ENCODE measurements around the gene SLC25A26.
A peak's percentile ranks its signal among the peaks of the same experiment; 100 is the strongest.

The SLC25A26 gene

DNA sequence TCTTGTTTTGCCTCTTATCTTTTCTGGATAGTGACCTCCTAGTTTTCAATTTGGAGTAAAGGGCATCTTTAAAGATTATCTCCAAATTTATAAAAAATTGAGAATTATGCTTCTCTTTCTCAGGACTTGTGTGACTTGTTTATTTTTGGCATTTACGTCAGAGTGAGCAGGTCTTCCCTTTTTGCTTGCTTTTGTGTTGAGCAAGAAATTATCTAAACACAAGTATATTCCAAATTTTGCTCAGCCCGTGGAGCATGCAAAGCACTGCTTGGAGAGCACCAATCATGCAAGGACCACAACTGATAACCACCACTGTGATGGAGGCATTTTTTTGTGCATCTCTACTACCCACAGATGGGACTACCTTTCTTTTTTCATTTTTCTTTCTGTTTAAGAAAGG is 7.1 kb downstream of the SLC25A26 start:
- DNase-seq, result no peak

DNA sequence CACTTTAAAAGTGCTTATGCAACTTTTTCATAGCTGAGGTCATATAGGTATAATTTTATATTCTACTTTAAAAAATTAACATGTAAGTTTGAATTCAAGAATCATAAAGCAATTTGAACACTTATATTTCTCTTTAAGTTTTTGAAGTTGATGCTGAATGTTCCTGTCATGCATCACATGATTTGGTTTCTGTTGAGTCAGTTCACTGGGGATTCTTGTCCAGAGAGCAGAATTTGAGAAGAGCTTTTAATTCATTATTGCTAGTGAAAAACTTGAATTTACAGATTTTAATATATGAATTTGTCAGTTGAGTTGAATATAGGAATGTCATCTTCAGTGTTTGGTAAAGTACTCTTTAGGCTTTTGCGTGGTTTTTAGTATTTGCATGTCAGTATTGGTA is 7.9 kb downstream of the SLC25A26 start:
- no peak for DNase-seq

DNA sequence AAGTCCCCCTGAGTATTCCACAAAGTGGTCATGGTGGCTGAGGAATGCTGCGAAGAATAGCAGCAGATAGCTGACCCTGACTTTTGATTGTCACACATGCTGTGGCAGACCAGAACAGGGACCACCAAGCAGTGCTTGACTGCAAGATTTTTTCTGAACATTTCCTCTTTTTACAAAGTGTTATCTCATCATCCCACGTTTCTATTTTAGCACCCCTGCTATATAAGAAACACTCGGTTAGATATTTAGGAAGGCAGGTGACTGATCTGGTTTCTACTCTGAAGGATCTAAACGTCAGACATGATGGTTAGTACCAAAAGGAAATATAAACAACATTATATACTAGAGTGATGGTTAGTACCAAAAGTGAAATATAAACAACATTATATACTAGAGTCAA is 9.1 kb downstream of the SLC25A26 start:
- no peak for DNase-seq

DNA sequence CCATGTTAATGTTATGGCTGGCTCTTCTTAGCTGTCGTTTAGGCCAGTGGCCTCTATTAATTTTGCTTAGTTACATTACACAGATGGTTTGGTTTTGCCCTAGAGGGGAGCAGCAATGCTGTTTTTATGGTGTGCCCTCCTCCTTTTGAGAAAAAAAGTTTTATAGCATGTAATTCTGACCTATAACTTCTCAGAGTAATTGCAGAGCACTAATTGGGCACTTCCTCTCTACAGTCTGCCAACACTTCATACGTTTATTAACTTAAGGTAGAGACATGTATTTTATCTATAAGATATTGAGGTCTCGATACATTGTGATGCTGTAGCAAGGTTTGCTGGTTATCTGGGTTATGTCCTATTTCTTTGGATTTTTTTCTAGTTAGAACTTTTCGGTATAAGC is 12.2 kb downstream of the SLC25A26 start:
- no peak for DNase-seq

DNA sequence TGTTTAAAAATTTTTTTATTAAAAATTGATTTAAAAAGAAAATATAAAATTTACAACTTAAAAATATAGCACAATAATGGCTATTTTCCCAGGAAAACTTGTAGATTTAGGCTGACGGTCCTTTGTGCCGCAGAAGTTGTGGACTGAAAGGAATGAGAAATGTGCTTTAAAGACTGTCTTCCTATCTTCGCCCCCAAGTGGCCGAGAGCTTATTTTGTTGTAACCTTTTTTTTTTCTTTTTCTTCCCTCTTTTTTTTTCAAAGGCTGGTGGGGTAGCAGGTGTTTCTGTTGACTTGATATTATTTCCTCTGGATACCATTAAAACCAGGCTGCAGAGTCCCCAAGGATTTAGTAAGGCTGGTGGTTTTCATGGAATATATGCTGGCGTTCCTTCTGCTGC is 15.5 kb downstream of the SLC25A26 start:
- no peak for DNase-seq

DNA sequence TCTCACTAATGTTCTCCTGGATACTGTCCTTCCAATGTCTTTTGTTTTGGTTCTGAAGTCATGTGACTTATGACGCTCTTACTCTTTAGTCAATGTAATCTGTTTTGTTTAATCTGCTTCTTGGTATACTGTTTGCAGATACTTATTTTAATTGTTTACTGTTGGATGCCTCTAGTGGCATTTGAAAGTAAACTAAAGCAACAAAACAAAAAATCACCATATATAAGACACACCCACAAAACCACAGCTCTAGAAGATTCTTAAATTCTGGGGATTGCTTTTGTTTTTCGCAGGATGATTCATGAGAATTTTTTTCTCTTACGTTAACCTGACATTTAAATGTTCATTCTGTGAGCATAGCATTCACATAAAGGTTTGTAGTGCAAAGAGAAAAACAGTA is 16.8 kb downstream of the SLC25A26 start:
- no peak for DNase-seq

DNA sequence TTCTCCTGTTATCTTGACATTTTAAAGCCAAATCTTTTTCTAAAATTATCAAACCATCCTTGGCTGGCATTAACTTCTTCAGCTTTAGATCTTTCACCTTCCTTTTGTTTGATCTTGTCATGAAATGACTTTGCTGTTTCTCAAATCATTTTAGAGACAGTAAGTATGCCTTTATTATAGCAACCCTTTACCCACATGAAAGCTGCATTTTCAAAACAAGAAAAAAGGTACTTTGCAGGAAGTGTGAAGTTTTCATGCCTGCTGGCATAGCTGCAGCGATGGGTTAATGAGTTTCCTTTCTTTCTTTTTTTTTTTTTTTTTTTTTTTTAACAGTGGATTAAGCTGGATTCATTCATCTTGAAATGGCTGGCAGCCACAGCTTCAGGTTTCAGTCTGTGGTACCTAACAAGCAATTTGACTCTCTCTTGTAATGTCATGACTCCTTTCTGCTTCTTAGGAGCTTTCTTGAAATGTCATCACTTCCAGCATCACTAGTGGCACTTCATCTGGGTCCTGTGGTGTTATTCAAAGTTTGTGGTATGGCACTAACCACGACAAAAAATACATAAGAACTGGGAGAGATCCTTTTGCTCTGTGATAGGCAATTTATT is 18.8 kb downstream of the SLC25A26 start:
- DNase-seq, result peak; percentile 10 to 13

DNA sequence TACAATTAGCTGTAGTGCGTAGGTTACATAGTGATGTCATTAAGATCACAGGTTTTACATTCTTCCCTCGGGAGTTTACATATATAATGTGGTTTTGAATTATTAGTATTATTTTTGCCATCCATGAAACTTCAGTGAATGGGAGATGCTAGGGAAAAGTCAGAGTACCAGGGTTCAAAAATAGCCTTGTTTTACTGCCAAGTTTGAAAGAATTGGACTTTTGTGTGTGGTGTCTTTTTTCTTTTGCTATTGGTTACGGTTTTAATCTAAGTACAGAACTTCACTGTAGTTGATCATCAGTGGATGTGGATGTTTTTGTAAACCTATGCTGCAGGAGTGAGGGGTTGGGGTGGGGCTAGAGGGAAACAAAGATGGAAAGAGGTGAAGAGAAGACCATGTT is 20.7 kb downstream of the SLC25A26 start:
- DNase-seq, result no peak

DNA sequence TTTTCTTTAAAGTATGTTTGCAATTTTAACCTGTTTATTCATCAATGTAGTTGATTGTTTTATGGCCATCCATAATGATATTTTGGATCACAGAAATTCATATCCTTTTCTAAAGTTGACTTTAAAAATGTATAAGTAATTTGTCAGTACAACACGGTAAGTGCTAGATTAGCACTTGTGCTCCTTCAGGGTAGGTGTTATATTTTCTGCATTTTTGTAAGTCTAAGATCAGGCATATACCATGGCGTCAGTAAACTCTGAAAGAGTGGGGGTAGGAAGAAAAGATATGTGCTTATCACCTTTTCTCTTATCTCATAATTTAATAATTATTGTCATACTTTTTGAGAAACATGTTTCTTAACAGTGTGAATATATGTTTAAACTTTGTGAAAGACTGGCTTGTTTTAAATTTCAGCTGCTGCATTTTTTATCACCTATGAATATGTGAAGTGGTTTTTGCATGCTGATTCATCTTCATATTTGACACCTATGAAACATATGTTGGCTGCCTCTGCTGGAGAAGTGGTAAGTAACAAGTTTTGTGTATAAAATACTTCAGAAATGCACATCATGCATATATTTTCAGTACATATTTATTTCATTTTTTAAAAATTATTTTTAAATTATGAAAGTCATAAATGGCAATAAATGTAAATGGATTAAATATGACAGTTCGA is 22.1 kb downstream of the SLC25A26 start:
- DNase-seq, result no peak

DNA sequence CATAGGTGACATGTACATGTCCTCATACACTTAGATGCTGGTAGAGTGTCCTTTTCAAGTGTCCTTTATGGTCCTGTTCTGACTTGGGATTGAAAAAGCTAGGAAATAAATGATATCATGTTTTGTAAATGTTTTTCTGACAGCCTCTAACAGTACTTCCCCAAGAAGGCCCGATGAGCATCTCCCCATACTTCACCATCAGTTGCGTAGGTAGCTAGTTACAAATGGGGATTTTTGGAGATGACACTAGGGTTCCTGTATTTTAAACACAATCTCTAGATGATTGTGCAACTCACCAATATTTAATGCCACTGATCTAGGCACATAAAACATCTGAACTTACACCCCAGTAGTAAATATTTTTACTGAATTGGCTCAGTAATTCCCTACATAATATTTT is 27.8 kb downstream of the SLC25A26 start:
- DNase-seq, result no peak

DNA sequence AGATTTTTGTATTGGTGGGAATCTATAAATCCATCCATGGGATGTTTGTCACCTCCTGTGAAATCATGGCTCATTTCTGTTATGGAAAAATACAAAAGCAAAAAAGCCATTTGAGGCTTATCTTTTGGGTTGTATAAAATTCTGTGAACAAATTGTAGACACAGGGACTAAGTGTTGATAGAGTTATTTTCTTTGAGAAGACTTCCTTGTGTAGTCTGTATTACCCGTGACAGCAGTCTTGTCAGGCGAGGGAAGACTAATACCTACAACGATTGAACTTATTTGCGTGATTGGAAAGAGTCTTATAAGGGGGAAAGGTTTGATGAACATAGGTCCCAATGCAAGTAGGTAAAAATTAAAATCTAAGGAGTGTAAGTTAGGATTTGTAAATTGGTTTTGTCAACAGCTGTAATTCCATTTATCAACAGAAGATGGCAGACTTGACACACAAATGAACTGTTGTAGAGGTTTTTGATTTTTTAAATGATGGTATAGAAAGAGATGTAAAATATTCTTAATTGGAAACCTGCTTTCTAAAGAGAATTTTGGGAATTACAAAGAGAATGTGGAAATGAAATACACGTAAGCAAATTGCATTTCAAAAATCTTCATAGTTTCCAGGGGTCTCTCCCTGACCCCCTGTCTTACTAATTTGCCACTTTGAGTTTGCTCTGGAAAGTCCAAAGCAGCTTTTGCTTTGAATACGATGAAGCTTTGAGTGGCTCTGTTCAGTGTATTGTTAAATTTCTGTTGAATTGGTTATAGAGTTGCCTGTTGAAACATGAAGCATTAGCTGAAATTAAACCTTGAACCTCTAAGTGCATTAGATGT is 33.2 kb downstream of the SLC25A26 start:
- no peak for DNase-seq

DNA sequence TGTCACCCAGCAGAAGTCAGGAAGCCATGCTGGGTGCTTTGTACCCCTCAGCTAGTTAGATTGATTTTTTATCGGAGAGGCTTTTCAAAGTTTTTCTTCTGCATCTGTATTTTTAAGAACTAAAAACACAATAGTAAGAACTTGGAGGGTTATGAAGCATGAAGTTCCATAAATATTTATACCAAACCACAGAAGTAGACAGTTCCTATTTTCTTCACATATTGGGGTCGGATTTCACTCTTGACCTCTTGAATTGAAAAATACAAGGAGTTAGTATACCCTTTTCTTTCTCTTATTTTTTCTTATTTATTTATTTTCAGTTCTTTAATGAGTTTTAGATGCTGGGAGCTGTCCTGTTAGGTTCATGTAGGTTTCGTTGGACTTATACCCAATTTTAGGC is 35.1 kb downstream of the SLC25A26 start:
- no peak for DNase-seq

DNA sequence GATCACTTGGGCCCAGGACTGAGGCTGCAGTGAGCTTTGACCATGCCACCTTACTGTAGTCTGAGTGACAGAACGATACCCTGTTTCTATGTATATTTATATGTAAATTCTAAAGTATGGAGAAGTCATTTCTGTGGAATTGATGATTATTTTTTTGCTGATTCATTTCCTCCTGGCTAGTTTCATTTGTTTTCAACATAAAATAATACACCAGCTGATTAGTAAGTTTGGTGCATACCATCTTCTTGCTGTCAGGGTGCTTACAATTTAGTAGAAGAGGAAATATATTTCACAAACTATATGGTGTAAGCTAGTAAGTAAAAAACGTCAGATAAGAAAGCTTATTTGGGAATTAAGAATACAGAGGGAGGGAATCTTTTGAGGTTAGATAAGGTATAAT is 36.0 kb downstream of the SLC25A26 start:
- DNase-seq, result no peak

DNA sequence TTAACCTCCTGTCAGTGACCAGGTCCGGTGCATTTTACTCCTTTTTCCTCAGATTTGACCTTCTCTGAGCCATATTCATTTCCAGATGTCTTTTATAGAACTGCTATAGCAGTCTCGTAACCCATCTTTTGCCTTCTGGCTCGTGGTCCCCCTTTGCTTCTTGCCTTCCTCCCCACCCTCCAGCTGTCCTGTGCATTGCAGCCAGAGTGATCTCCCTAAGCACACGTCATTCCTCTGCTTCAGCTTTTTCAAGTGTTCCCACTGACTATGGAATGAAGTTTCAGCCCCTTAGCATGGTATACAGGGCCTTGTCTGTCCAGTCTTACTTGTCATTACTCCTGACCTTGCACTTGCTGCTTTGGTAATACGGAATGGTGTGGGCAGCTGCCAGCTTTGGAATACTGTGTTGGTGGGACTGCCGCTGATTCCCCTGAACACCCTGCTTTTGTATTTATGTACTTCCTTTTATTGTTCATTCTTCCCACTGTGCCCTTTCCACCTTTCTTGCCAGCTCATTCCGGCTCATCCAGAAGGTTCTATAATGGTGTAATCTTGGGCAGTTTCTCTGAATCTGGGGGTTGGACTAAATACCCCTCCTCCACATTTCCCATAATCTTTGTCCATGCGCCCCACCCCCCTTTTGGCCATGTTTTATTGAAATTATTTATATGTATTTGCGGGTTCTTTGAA is 38.9 kb downstream of the SLC25A26 start:
- DNase-seq, result no peak

DNA sequence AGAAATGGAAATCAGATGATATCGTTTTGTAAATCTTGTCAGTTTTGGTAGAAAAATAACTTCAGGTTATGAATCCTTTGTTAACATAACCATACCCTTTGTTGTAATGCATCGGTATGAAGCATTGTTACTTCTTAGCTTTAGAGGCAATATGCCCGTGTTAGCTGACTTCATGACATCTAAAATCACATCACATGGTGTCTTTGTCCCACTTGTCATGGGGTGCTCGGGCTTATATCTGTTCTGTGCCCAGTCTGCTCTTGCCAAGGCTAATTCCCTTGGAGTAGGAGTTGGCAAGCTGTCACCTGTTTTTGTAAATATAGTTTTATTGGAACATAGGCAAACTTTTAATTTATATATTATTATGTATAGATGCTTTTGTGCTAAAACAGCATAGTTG is 39.6 kb downstream of the SLC25A26 start:
- DNase-seq, result no peak

DNA sequence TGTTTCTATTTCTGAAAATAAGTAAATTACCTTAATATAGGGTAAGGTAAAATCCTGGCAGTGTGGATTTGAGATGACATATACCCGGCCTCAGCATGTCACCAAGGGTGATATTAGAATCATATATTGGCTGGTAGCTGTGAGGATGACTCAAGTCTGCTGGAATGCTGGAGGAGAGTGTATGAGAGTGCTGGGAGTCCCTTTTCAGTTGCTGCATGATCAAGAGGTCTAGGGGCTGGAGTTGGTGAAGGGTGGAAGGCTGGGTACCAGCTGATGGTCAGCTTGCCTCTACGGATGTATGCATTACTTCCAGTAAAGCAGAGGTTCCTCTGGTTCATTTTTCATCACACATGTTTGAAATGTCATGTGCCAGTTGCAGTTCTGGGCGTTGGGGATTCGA is 40.6 kb downstream of the SLC25A26 start:
- no peak for DNase-seq

DNA sequence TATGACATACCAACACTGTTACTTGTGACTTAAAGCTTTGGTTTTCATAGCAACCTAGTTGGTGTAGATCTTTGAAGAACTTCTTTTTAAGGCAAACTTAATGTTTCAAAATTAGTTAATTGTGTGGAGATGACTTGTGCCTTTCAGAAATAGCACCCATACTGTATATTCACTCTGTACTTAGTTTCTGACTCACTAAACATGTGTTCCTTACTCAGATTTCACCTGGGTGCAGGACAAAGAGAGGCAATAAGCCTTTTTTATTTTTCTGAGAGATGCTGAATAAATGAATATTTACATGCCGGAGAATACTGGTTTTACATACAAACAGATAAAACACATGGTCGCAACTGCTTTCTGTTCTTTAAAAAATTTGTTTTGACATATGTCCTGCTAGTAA is 44.8 kb downstream of the SLC25A26 start:
- no peak for DNase-seq

DNA sequence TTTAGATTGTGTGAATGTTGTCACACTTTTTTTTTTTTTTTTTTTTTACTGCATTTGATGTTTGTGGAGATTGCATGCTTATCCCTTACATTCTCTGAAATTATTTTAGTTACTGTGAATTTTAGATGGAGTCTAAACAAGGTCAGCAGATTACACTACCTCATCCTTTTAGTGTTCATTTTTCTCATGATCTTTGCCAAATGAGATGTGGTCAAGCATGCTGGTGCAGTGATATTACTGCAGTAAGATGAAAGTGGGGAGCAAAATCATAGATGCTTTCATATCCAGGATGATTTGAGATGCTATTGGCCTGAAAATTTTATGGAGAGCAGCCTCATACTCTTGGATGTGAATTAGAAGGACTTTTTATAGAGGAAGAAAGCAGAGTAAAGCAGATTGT is 45.8 kb downstream of the SLC25A26 start:
- DNase-seq, result no peak

DNA sequence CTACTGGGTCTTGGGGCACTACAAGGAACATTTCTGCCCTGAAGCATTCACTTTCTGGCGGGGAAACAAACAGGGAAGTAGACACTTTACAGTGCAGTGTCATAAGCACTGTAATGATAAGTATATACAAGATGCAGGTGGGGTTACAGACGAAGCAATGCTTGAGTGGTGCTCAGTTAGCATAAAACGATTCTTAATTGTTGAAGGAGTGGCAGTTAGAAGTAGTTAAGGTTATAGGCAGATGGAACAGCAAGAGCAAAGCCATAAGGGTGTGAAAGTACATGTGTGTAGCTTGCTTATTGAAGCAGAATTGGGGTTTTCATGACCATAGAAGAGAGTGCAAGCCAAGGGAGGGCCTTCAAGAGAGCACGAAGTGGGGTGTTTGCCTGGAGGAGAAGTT is 46.2 kb downstream of the SLC25A26 start:
- no peak for DNase-seq

DNA sequence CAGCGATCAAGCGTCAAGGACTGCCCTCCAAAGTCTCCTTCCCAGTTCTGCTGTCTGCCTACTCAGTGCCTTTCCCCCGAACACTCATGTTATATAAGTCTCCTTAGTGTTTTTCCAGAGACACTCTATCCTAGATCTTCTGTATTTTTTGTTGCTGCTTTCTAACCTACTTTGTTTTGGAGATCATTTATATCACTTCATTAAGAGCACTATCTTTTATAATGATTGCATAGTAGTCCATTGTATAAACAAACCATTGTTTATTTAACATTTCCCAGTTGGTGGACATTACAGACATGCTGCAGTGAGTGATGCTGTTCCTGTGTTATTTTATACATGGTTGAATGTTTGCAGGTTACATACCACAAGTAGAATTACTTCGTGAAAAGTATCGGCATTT is 47.1 kb downstream of the SLC25A26 start:
- no peak for DNase-seq

DNA sequence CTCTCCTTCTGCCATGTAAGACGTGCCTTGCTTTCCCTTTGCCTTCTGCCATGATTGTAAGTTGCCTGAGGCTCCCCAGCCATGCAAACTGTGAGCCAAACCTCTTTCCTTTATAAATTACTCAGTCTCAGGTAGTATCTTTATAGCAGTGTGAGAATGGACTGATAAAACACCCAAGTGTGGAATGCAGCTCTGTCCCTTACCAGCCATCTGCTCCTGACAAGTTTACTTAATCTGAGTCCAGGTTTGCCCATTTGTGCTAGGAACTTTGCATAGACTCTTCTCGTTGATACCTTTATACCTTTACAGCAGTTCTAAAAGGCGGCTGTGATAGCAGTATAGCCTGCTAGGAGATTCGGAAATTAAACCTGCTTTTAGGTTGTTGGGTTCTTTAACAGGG is 48.1 kb downstream of the SLC25A26 start:
- no peak for DNase-seq

DNA sequence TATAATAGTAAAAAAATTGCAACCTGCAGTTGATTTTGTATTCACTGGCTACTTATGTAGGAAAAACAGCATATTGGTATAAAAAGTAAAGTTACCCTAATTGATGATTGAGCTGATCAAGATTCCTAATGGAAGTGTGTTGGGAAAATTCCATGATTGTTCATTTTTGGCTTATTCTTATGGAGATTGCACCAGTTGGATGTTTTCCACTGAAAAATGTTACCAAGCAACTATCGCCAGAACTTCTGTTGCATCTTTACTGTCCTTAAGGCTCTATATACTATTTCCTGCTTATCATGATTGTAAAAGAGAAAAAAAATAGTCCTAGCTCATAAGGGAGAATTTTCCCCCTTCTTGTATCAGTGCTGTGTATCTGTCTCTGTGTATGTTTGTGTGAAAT is 48.6 kb downstream of the SLC25A26 start:
- no peak for DNase-seq

DNA sequence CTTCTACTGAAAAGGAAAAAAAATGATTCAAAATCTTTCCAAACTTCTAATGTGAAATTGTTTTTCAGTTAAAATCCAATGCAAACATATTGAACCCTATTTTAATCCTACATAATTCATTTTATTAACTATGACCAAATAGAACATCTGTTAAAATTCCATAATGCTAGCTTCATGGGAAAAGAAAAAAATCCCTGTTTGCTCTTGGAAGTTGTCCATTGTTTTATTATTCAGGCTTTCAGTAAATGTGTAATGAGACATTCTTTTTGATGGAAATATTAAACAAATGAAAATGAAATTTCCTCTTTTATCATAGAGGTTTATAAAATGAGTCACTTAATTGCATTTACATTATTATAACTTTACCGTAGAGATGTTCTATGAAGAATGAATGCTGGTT is 49.5 kb downstream of the SLC25A26 start:
- no peak for DNase-seq

DNA sequence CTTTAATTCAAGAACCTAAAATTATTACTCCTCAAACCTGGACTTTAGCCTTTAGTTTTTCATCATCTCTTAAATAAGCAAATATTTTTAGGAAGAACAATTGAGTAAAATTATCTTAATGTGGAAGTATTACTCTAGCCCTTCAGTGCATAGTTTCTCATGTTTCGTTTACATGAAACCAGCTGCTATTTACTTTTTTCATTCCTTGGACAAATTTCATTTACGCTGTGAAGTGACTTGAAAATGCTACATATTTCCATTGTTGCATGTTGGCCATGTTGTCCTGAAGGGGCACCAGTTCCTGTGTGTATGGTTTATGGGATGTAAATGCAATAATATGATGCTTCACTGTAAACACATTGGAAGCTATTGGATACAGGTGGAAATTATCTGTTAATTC is 49.9 kb downstream of the SLC25A26 start:
- no peak for DNase-seq

Measured in activated CD4-positive, alpha-beta T cell treated with anti-CD3 and anti-CD28 coated beads, Interleukin-2, amount 50 U/mL, for 48 hours (primary cell).